Activated B cell treated with CpG ODN at 0.5 μM for 24 hours (primary cell): ENCODE measurements around the gene TECR. TPM values are rescaled to one million over a fixed set of nuclear protein-coding genes. Genes with fewer than 3 reads are reported as not detected.
"Not testable (repeated sequence)": the region's sequence is repeated elsewhere in the genome, so short reads cannot be mapped to it uniquely, and the experiment has no call there.

Experiments
- ATAC-seq: fragments of 200-7000 bp; cut with Tn5 transposase; one replicate; pipeline ENCODE4 v1.10.0; 2021; ENCODE audit warnings: low read depth, mild to moderate bottlenecking, moderate library complexity
- CTCF ChIA-PET: fragments of 350-600 bp; sonication (Branson Sonifier 250); formaldehyde crosslinking; loops from one replicate; lab custom pipeline; 2021; ENCODE audit warnings: antibody characterized with exemption; lab: Charles Lee
- POLR2A ChIA-PET: fragments of 350-600 bp; sonication (Branson Sonifier 250); formaldehyde crosslinking; loops from one replicate; lab custom pipeline; 2021; ENCODE audit warnings: antibody characterized with exemption; lab: Charles Lee
- DNase-seq: peaks from one replicate; pipeline ENCODE4 v3.0.0; 2022
- H3K27ac Mint-ChIP-seq: one replicate; pipeline ENCODE4 v1.8.0; 2020; ENCODE audit warnings: mixed read lengths
- H3K27me3 Mint-ChIP-seq: one replicate; pipeline ENCODE4 v1.8.0; 2021; ENCODE audit warnings: mixed read lengths
- H3K36me3 Mint-ChIP-seq: one replicate; pipeline ENCODE4 v1.8.0; 2021; ENCODE audit warnings: low read depth, mixed read lengths
- H3K4me1 Mint-ChIP-seq: one replicate; pipeline ENCODE4 v1.8.0; 2021; ENCODE audit warnings: mixed read lengths
- H3K4me3 Mint-ChIP-seq: one replicate; pipeline ENCODE4 v1.8.0; 2020; ENCODE audit warnings: mild to moderate bottlenecking, mixed read lengths
- H3K9me3 Mint-ChIP-seq: one replicate; pipeline ENCODE4 v1.8.0; 2020; ENCODE audit warnings: mixed read lengths
- intact Hi-C: fragments of 100-400 bp; cut with micrococcal nuclease; formaldehyde crosslinking; loops from one replicate; pipeline ENCODE4 v1.15.1; 2024
- total RNA-seq: library from RNA; stranded (reverse); gene quantifications from 2 replicates; pipeline ENCODE4 v1.2.3, GENCODE V29; 2022
- TF ChIP-seq, protein P1 (sequence below): fragments of 200-600 bp; IDR thresholded peaks from one replicate; pipeline ENCODE4 v1.8.0; 2022; ENCODE audit warnings: antibody characterized with exemption, mild to moderate bottlenecking

TECR gene
- total RNA-seq, 1 donor from 2014 or later, result 58.6 TPM

DNA sequence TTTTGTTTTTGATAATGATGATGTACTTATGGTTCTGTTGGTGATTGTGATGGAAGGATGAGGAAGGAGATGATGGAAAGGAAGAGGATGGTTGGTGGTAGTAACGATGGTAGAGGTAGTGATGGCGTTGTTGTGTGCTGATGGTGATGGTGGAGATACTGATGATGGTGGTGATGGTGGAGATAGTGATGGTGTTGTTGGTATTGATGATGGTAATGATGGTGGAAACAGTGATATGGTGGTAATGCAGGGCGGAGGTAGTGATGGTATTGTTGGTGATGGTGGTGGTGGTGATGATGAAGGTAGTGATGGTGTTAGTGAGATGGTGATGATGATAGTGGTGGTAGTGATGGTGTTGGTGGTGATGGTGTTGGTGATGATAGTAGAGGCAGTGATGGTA is 66.2 kb downstream of the TECR start:
- Mint-ChIP-seq H3K4me1 (peaks cover 52% of the 10 kb centered on the region), H3K36me3 (peaks cover 80% of the 10 kb centered on the region), H3K27me3 (no peaks in the 10 kb centered on the region), H3K4me3 (no peak overlapping the region), H3K27ac (peak overlapping the region; percentile 2), H3K9me3 (no peaks in the 10 kb centered on the region)
- ATAC-seq, result no peak
- ChIA-PET CTCF (no interaction called here), POLR2A (interaction anchor here (0.5 to 1.3 kb wide), 4 partner anchors 9 to 22 kb away, joined by 3 to 4 read pairs (median 3); no protein-coding TSS in a partner anchor)
- DNase-seq, result no peak
- TF ChIP-seq, protein P1, sequence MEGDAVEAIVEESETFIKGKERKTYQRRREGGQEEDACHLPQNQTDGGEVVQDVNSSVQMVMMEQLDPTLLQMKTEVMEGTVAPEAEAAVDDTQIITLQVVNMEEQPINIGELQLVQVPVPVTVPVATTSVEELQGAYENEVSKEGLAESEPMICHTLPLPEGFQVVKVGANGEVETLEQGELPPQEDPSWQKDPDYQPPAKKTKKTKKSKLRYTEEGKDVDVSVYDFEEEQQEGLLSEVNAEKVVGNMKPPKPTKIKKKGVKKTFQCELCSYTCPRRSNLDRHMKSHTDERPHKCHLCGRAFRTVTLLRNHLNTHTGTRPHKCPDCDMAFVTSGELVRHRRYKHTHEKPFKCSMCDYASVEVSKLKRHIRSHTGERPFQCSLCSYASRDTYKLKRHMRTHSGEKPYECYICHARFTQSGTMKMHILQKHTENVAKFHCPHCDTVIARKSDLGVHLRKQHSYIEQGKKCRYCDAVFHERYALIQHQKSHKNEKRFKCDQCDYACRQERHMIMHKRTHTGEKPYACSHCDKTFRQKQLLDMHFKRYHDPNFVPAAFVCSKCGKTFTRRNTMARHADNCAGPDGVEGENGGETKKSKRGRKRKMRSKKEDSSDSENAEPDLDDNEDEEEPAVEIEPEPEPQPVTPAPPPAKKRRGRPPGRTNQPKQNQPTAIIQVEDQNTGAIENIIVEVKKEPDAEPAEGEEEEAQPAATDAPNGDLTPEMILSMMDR, result no peak
- intact Hi-C loops, result no loop called here

DNA sequence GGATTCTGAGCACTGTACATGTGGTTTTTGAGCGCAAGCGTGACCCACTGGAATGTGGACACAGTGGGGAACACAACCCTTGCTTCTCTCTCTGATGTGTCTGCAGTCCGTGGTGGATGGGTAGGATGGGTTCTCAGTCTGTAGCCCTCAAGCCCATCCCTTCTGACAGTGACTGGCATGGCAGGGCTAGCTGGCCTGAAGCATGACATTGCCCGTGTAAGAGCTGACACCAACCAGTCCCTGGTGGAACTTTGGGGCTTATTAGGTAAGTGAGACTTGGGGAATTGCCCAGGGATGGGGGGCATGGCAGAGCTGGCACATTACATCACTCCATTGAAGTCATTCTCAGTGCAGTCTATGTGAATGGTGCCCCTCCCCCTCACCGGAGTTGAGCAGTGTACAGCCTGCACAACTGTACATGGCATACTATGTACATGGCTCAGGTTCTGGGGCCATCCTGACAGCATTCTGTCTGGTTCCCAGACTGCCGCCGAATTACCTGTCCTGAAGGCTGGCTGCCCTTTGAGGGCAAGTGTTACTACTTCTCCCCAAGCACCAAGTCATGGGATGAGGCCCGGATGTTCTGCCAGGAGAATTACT is 70.3 kb downstream of the TECR start:
- Mint-ChIP-seq H3K27ac (peak overlapping the region; percentile 33), H3K4me1 (peaks cover 48% of the 10 kb centered on the region), H3K4me3 (no peak overlapping the region), H3K27me3 (no peaks in the 10 kb centered on the region), H3K9me3 (no peaks in the 10 kb centered on the region), H3K36me3 (peaks cover 79% of the 10 kb centered on the region)
- ChIA-PET CTCF (no interaction called here), POLR2A (interaction anchor here (0.6 to 2.6 kb wide), 3 partner anchors 8 to 702 kb away, joined by 3 to 6 read pairs (median 4); no protein-coding TSS in a partner anchor)
- TF ChIP-seq, protein P1, result no peak
- ATAC-seq (no peak), DNase-seq (no peak)
- intact Hi-C loops, result no loop called here

DNA sequence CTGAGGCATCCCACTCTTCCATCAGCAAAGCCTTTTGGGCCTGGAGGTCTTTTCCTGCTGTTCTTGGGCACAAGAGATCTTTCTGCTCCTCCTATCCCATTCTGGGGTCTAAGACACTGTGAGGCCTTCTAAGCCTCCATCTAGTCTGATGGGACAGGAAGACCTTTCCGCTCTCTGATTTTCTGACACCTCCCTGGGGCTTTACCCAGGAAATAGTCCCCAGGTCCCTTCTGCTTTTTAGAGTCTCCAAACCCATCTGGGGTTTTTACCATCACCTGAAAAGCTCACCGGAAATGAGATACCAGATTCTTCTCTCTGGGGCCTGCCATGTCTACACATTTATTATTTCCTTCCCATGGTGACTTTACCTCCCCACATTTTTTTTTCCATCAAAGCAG is 74.6 kb downstream of the TECR start:
- intact Hi-C loops, result loop anchor here (1.0 to 2.0 kb wide), 5 partner anchors 10 to 65 kb away; partner anchors contain the start of gene CLEC17A
- ChIA-PET CTCF (interaction anchor here (1.3 to 4.2 kb wide), 3 partner anchors 11 to 82 kb away, joined by 3 to 25 read pairs (median 22); no protein-coding TSS in a partner anchor), POLR2A (interaction anchor here (0.5 to 4.6 kb wide), 12 partner anchors 9 to 729 kb away, joined by 3 to 75 read pairs (median 9); partner anchors contain the start of genes ADGRE3, CLEC17A and NDUFB7)
- DNase-seq (peak; percentile 39), ATAC-seq (peak; percentile 88)
- peaks cover 62% of the 10 kb centered on the region for H3K4me1 Mint-ChIP-seq
- TF ChIP-seq, protein P1, result no peak
- peak overlapping the region; percentile 72 for H3K4me3 Mint-ChIP-seq
- no peaks in the 10 kb centered on the region for H3K27me3 Mint-ChIP-seq
- H3K27ac Mint-ChIP-seq, result peak overlapping the region; percentile 93
- H3K36me3 Mint-ChIP-seq, result peaks cover 71% of the 10 kb centered on the region
- no peaks in the 10 kb centered on the region for H3K9me3 Mint-ChIP-seq

DNA sequence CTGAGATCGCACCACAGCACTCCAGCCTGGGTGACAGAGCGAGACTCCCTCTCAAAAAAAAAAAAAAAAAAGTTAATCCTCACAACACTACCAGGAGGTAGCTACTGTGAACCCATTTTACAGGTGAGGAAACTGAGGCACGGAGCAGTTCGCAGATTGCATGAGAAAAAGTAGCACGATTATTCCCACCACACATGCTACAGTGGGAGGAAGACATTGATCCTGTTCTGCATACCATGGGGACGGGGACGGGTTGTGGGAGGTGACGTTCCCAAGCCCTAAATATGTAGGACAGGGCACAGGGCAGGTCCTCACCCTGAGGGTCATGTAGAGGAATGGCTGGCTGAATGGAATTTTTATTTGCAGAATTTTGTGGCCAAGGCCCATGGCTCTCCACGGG is 77.2 kb downstream of the TECR start:
- no peak overlapping the region for H3K4me3 Mint-ChIP-seq
- H3K36me3 Mint-ChIP-seq, result peaks cover 73% of the 10 kb centered on the region
- H3K9me3 Mint-ChIP-seq, result no peaks in the 10 kb centered on the region
- ChIA-PET POLR2A (interaction anchor here (0.6 to 4.5 kb wide), 9 partner anchors 15 to 1396 kb away, joined by 3 to 47 read pairs (median 4); partner anchors contain the start of gene ADGRE3), CTCF (interaction anchor here (0.7 to 4.2 kb wide), 2 partner anchors 27 to 80 kb away, joined by 3 to 25 read pairs; no protein-coding TSS in a partner anchor)
- H3K4me1 Mint-ChIP-seq, result peaks cover 70% of the 10 kb centered on the region
- TF ChIP-seq, protein P1, result no peak
- peak overlapping the region; percentile 93 for H3K27ac Mint-ChIP-seq
- ATAC-seq, result no peak
- DNase-seq, result no peak
- intact Hi-C loops, result no loop called here
- H3K27me3 Mint-ChIP-seq, result no peaks in the 10 kb centered on the region

DNA sequence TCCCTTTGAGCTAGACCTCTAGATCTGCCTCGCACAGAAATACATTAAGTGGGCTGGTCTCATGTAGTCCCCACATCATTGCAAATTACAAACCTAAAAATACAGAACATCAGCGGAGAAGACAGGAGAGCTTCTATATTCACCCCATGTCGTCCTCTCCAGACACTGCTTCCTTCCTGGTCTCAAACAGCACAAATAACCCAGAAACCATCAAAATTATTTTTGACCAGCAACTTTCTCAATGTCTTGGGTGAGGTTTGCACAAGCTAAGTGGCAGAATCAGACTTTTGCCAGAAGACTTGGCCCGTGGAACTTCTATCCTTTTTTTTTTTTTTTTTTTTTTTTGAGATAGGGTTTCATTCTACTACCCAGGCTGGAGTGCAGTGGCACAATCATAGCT is 81.7 kb downstream of the TECR start:
- ChIA-PET POLR2A (interaction anchor here (0.6 to 4.5 kb wide), 8 partner anchors 8 to 1499 kb away, joined by 3 to 75 read pairs (median 5); partner anchors contain the start of gene OR7A10), CTCF (interaction anchor here (3.4 to 4.1 kb wide), 2 partner anchors 37 to 75 kb away, joined by 11 to 21 read pairs; no protein-coding TSS in a partner anchor)
- TF ChIP-seq, protein P1, result no peak
- intact Hi-C loops, result no loop called here
- Mint-ChIP-seq H3K27me3 (no peaks in the 10 kb centered on the region), H3K9me3 (no peaks in the 10 kb centered on the region), H3K36me3 (peaks cover 53% of the 10 kb centered on the region), H3K27ac (peak overlapping the region; percentile 54), H3K4me1 (peaks cover 72% of the 10 kb centered on the region), H3K4me3 (no peak overlapping the region)
- DNase-seq (no peak), ATAC-seq (no peak)

DNA sequence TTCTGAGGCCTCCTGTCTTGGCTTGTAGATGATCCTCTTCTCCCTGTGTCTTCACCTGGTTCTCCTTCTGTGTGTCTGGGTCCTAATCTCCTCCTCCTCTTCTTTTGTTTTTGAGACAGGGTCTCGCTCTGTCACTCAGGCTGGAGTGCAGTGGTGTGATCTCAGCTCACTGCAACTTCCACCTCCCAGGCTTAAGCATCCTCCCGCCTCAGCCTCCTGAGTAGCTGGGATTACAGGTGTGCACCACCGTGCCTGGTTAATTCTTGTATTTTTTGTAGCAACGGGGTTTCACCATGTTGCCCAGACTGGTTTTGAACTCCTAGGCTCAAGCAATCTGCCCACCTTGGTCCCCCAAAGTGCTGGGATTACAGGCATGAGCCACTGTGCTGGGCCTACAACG is 82.8 kb downstream of the TECR start:
- DNase-seq, H3K4me3 Mint-ChIP-seq, H3K27me3 Mint-ChIP-seq, ATAC-seq, H3K9me3 Mint-ChIP-seq, intact Hi-C loops: not testable (repeated sequence)
- peaks cover 68% of the 10 kb centered on the region for H3K4me1 Mint-ChIP-seq
- H3K36me3 Mint-ChIP-seq, result peaks cover 51% of the 10 kb centered on the region
- ChIA-PET CTCF (interaction anchor here (3.5 to 4.1 kb wide), 2 partner anchors 38 to 74 kb away, joined by 19 to 21 read pairs; no protein-coding TSS in a partner anchor), POLR2A (interaction anchor here (0.6 to 4.5 kb wide), 8 partner anchors 9 to 489 kb away, joined by 3 to 75 read pairs (median 9); partner anchors contain the start of genes CLEC17A and ZNF333)
- peak overlapping the region; percentile 98 for H3K27ac Mint-ChIP-seq
